ENCODE data around the gene ARMCX2.

- TF ChIP-seq POLR2A (IDR thresholded peaks at IDR 0.05) (no peak), CTCF (IDR thresholded peaks at IDR 0.05) (no peak)
Observed at GRCh38 chrX:101693476-101693875, 33.8 kb upstream of the ARMCX2 start.

Data from Peyer's patch (tissue), 4 donors.